HCT116 (cell line): ENCODE results near the gene SMIM8.

Experiments used
- CTCF ChIP-seq, 3 experiments: fragments of 200-600 bp in 1 of 3; sonication (generic) in 1 of 3; IDR thresholded peaks in 2 of 3; conservative IDR thresholded peaks in 1 of 3; 2 replicates each; pipeline ENCODE4 v1.5.1; 2012 to 2017; ENCODE audit warnings: low read depth in 2 of 3, low read length in 2 of 3, antibody characterized with exemption in 1 of 3, borderline replicate concordance in 1 of 3, control low read depth in 1 of 3, mild to moderate bottlenecking in 1 of 3, mixed read lengths in 1 of 3, mixed run types in 1 of 3, moderate library complexity in 1 of 3; ENCODE audit not compliant: insufficient read depth in 1 of 3
- EZH2phosphoT487 ChIP-seq: fragments of 200-600 bp; IDR thresholded peaks from 2 replicates; pipeline ENCODE4 v1.6.1; 2018; ENCODE audit warnings: antibody characterized with exemption, borderline replicate concordance
- MAX ChIP-seq: IDR thresholded peaks from 2 replicates; pipeline ENCODE4 v1.6.1; 2012

DNA sequence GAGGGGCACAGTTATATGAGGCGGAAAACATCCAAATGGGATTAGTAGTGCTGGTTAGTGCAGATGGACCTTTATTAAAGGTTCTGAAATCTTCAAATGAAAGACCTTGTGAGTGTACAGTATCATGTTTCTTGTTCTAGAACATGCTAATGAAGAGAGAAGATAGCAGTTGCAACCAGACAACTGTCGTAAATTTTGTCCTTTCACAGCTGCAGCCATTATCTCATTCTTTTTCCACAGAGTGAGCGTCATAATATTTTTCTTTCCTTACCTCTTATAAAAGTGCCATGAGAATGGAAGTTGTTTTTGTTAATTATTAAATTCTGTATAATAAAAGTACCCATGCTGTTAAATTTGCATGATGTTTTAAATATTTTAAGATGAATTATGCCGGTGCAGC lies 17.8 kb downstream of the SMIM8 start:
- TF ChIP-seq MAX (no peak), EZH2phosphoT487 (no peak), CTCF (IDR thresholded peaks at IDR 0.05 in 2 of 3, conservative IDR thresholded peaks at IDR 0.05 in 1 of 3; ENCODE audit: borderline replicate concordance in 1 of 3, insufficient read depth in 1 of 3, low read depth in 2 of 3, low read length in 2 of 3) (no peak)
